Tibial nerve (tissue), 4 donors: ENCODE results near the gene FCHSD2. TPM values are rescaled to one million over a fixed set of nuclear protein-coding genes. Genes with fewer than 3 reads are reported as not detected.

Experiments used
- DNase-seq, 2 donors: peaks; one replicate each; pipeline ENCODE4 v3.0.0-alpha.2; 2019; ENCODE audit warnings: low spot score in 2 of 2
- H3K27ac ChIP-seq, 4 donors: fragments of 200-600 bp; sonication (generic) in 3 of 4; one replicate each; pipeline ENCODE4 v1.5.1; 2017 to 2019; ENCODE audit warnings: mild to moderate bottlenecking in 1 of 4
- H3K27me3 ChIP-seq, 2 donors: fragments of 200-600 bp; sonication (generic) in 1 of 2; one replicate each; pipeline versions ENCODE4 v1.5.1 to v1.6.0; 2017 to 2019
- H3K36me3 ChIP-seq, 3 donors: fragments of 200-600 bp; sonication (generic); one replicate each; pipeline ENCODE4 v1.5.1; 2018 to 2019
- H3K4me1 ChIP-seq, 4 donors: fragments of 200-600 bp; sonication (generic) in 3 of 4; one replicate each; pipeline ENCODE4 v1.5.1; 2017 to 2019
- H3K4me3 ChIP-seq, 4 donors: fragments of 200-600 bp; sonication (generic) in 3 of 4; one replicate each; pipeline ENCODE4 v1.5.1; 2017 to 2019; ENCODE audit warnings: mild to moderate bottlenecking in 1 of 4, moderate library complexity in 1 of 4
- H3K9me3 ChIP-seq, 4 donors: fragments of 200-600 bp; sonication (generic) in 3 of 4; one replicate each; pipeline ENCODE4 v1.5.1; 2017 to 2019
- EP300 ChIP-seq, 2 donors: sonication (generic); formaldehyde crosslinking; IDR thresholded peaks; one replicate each; pipeline ENCODE4 v1.6.1; 2017; ENCODE audit warnings: antibody characterized with exemption in 2 of 2, mild to moderate bottlenecking in 1 of 2
- POLR2A ChIP-seq, 2 donors: fragments of 450-650 bp; IDR thresholded peaks; one replicate each; pipeline ENCODE4 v1.6.1; 2017; ENCODE audit warnings: antibody characterized with exemption in 2 of 2, mild to moderate bottlenecking in 2 of 2, moderate library complexity in 2 of 2
- WGBS, 2 donors: methylation state at CpG; one replicate each; pipeline ENCODE4 v1.1.5; 2018; 5-methylcytosine and 5-hydroxymethylcytosine counted together
- total RNA-seq, 4 donors: library from RNA; depleted of rRNA; stranded (reverse); fragments of >200 nt; gene quantifications; one replicate each; pipeline ENCODE4 v1.1.0, GENCODE V29; 2016
- TF ChIP-seq, protein P1 (sequence below), 5 experiments: fragments of 200-600 bp in 3 of 5; fragments of 450-650 bp in 2 of 5; sonication (generic) in 3 of 5; IDR thresholded peaks; one replicate each; pipeline ENCODE4 v1.5.1; 2016 to 2019; ENCODE audit warnings: antibody characterized with exemption in 5 of 5, mild to moderate bottlenecking in 3 of 5, moderate library complexity in 2 of 5

The FCHSD2 gene
- total RNA-seq, 4 donors from 2014 or later = 19.5 to 29.1 (median 22.8) TPM

DNA sequence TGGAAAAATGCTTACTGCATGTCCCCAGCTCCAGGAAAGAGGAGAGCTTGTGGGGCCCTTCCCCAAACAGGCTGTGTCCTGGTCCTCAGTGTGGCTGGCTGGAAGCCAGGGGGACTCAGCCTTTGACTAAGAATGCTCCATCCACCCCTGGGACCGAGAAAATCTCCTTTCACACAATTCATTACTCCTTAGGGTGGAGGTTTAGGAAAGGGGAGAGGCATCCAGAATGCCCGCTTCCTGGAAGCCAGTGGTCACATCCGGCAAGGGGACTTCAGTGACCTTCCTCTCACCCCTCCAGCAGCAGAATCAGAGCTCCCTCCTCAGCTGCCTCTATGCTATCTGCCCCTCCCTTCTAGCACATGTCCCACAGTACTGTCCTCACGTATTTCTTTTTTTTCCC is 306.0 kb downstream of the FCHSD2 start:
- WGBS, 2 donors = 28 to 44% methylated on average over 4 of the region's 4 CpGs
- Histone ChIP-seq H3K9me3 (no peaks in the 10 kb centered on the region), H3K36me3 (peaks cover 0 to 27% (median 0%) of the 10 kb centered on the region in 3 donors), H3K4me3 (no peak overlapping the region), H3K27me3 (no peaks in the 10 kb centered on the region), H3K4me1 (peaks cover 0 to 60% (median 16%) of the 10 kb centered on the region in 4 donors), H3K27ac (peak overlapping the region; percentile 45 to 82 (median 70))
- no peak for DNase-seq
- TF ChIP-seq, protein P1, sequence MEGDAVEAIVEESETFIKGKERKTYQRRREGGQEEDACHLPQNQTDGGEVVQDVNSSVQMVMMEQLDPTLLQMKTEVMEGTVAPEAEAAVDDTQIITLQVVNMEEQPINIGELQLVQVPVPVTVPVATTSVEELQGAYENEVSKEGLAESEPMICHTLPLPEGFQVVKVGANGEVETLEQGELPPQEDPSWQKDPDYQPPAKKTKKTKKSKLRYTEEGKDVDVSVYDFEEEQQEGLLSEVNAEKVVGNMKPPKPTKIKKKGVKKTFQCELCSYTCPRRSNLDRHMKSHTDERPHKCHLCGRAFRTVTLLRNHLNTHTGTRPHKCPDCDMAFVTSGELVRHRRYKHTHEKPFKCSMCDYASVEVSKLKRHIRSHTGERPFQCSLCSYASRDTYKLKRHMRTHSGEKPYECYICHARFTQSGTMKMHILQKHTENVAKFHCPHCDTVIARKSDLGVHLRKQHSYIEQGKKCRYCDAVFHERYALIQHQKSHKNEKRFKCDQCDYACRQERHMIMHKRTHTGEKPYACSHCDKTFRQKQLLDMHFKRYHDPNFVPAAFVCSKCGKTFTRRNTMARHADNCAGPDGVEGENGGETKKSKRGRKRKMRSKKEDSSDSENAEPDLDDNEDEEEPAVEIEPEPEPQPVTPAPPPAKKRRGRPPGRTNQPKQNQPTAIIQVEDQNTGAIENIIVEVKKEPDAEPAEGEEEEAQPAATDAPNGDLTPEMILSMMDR (IDR thresholded peaks at IDR 0.05) = no peak
- TF ChIP-seq EP300 (IDR thresholded peaks at IDR 0.05) (peak in 1 of 2 donors; percentile 7), POLR2A (IDR thresholded peaks at IDR 0.05) (no peak)

DNA sequence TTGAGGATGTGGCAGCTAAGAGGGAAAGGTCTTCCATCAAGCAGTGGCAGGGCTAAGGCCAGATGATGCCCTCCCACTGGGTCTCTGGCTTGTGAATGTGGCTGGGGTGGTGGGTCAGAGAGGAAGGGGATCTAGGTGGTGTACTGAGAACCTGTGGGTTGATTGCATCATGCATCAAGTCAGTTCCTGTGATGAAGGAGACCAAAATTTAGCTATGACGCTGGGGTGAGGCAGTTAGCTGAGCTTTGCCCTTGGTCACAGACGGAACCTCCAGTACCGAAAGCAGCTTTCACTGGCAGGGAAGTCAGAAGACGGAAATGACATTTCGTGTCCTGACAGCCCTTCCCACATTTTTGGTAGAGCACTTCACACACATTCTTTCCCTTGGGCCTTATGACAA is 307.2 kb downstream of the FCHSD2 start:
- Histone ChIP-seq H3K4me3 (no peak overlapping the region), H3K4me1 (peaks cover 0 to 61% (median 16%) of the 10 kb centered on the region in 4 donors), H3K27me3 (no peaks in the 10 kb centered on the region), H3K9me3 (no peaks in the 10 kb centered on the region), H3K27ac (peak overlapping the region; percentile 41 to 82 (median 70)), H3K36me3 (peaks cover 0 to 32% (median 0%) of the 10 kb centered on the region in 3 donors)
- no peak for DNase-seq
- 71 to 80% methylated on average over 5 of the region's 5 CpGs for WGBS, 2 donors
- no peak for TF ChIP-seq POLR2A (IDR thresholded peaks at IDR 0.05)
- TF ChIP-seq, protein P1 (IDR thresholded peaks at IDR 0.05) = no peak
- peak in 1 of 2 donors; percentile 33 for TF ChIP-seq EP300 (IDR thresholded peaks at IDR 0.05)

DNA sequence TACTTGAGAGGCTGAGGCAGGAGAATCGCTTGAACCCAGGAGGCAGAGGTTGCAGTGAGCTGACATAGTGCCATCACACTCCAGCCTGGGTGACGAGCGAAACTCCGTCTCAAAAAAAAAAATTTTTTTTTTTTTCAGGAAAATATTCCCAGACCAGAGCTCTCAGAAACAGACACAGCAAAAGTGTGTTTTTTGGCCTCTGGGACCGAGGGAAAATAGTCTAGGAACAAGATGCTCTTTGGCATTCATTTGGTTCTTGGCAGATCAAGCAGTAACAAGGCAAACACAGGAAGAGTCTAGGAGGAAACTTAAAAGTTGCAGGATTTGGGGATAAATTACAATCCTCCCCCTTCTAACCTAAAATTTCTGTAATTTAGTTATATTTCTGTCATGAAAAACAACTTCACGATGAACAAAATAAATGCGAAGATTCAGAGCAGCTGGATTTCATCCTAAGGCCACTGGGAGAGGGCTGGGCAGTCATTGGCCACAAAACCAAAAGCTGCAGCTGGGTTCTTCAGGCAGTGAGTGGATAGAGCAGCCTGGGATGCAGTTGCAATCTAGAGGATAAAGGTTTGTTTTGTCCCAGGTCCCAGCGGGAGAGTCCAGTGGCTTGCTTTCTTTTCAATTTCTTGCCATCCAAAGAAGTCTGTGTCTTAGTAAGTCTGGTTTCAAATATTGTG is 308.2 kb downstream of the FCHSD2 start:
- DNase-seq = peak in 1 of 2 donors; percentile 78
- WGBS, 2 donors = 34 to 41% methylated on average over 8 of the region's 8 CpGs
- Histone ChIP-seq H3K27ac (peak overlapping the region in 3 of 4 donors; percentile 57 to 82 (median 82)), H3K4me1 (peaks cover 0 to 61% (median 16%) of the 10 kb centered on the region in 4 donors), H3K4me3 (no peak overlapping the region), H3K36me3 (peaks cover 0 to 33% (median 0%) of the 10 kb centered on the region in 3 donors), H3K9me3 (no peaks in the 10 kb centered on the region), H3K27me3 (no peaks in the 10 kb centered on the region)
- TF ChIP-seq EP300 (IDR thresholded peaks at IDR 0.05) (no peak), POLR2A (IDR thresholded peaks at IDR 0.05) (no peak)
- TF ChIP-seq, protein P1 (IDR thresholded peaks at IDR 0.05) = peak in 1 of 5 experiments; percentile 3

DNA sequence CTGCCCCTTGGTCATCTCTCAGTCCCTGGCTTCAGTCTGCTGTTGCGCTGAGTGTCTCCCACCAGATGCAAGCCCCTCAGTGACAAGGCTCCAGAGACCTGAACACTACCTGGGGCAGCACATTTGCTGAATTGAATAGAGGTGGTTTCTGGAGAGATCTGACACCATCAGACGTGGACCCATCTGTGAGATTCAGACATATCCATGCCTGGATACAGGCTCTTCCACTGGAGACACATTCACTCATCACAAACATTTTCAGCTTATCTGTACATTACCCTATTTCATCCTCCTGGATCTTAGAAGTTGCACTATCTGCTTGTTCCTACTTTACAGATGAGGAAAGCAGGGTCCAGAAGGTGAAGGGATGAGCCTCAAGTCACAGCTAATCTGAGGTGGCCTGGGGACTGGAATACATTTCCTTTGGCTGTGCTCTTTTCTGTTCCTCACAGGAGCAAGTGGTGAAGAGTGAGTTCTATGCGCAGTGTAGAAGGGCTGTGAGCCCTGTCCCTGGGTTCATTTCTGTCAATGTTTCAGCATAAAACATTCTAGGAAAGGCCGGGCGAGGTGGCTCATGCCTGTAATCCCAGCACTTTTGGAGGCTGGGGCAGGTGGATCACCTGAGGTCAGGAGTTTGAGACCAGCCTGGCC is 308.9 kb downstream of the FCHSD2 start:
- Histone ChIP-seq H3K9me3 (no peaks in the 10 kb centered on the region), H3K27ac (peak overlapping the region in 3 of 4 donors; percentile 57 to 82 (median 82)), H3K27me3 (no peaks in the 10 kb centered on the region), H3K4me1 (peaks cover 0 to 65% (median 16%) of the 10 kb centered on the region in 4 donors), H3K36me3 (peaks cover 0 to 33% (median 0%) of the 10 kb centered on the region in 3 donors), H3K4me3 (no peak overlapping the region)
- 95 to 98% methylated on average over 5 of the region's 5 CpGs for WGBS, 2 donors
- no peak for TF ChIP-seq POLR2A (IDR thresholded peaks at IDR 0.05)
- TF ChIP-seq, protein P1 (IDR thresholded peaks at IDR 0.05) = no peak
- no peak for TF ChIP-seq EP300 (IDR thresholded peaks at IDR 0.05)
- DNase-seq = no peak
